Mucosa of stomach (tissue), 1 donor: ENCODE data around the gene SPACA7.

ENCODE experiments used
- H3K27me3 ChIP-seq: one replicate; pipeline ENCODE4 v1.7.0; 2013; ENCODE audit warnings: mild to moderate bottlenecking, low read length; ENCODE audit not compliant: control insufficient read depth, insufficient read depth
- H3K36me3 ChIP-seq: one replicate; pipeline ENCODE4 v1.7.0; 2013; ENCODE audit warnings: low read length; ENCODE audit not compliant: control insufficient read depth, insufficient read depth
- H3K4me1 ChIP-seq: one replicate; pipeline ENCODE4 v1.7.0; 2013; ENCODE audit warnings: mild to moderate bottlenecking, low read length; ENCODE audit not compliant: control insufficient read depth, insufficient read depth
- H3K4me3 ChIP-seq: one replicate; pipeline ENCODE4 v1.7.0; 2013; ENCODE audit warnings: low read length
- H3K9ac ChIP-seq: one replicate; pipeline ENCODE4 v1.7.0; 2013; ENCODE audit warnings: mild to moderate bottlenecking, low read length, moderate library complexity
- H3K9me3 ChIP-seq: one replicate; pipeline ENCODE4 v1.7.0; 2013; ENCODE audit warnings: mild to moderate bottlenecking, low read length, moderate library complexity; ENCODE audit not compliant: control insufficient read depth
- donor health status: Pancreatic carcinoma.

Gene SPACA7

DNA sequence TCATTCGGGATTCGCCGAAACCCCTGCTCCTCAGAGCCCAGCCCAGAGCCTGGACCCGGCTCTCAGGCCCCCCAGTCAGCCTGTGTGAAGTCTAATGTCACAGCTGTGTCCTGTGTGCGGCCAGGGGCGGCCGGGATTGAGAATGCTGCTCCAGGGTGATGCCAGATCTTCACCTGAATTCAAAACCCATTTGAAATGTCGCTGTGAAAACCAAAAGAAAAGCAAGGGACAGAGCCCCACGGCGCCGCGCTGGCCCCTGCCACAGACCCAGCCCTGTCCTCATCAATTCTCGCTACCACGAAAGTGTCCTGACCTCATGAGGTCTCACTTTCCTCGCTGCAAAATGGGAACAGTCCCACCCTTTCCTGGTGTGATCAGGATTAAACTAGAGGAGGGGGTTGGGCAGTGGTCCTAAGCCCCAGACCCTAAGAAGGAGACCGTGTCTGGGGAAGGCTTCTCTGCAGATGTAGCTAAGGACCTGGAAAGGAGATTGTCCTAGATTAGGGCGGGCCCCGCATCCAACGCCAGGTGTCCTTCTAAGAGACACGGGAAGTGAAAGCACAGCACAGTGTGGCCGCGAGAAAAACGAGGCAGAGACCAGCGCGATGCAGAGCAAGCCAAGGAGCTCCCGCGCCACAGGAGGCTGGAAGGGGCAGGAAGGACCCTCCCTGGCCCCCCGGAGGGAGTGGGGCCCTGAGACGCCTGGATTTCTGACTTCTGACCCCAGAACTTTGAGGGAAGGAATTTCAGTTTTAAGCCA lies 34.0 kb upstream of the SPACA7 start:
- Histone ChIP-seq H3K36me3 (no peaks in the 10 kb centered on the region), H3K9me3 (no peaks in the 10 kb centered on the region), H3K27me3 (peaks cover 13% of the 10 kb centered on the region), H3K9ac (no peak overlapping the region), H3K4me1 (no peaks in the 10 kb centered on the region), H3K4me3 (no peak overlapping the region)

DNA sequence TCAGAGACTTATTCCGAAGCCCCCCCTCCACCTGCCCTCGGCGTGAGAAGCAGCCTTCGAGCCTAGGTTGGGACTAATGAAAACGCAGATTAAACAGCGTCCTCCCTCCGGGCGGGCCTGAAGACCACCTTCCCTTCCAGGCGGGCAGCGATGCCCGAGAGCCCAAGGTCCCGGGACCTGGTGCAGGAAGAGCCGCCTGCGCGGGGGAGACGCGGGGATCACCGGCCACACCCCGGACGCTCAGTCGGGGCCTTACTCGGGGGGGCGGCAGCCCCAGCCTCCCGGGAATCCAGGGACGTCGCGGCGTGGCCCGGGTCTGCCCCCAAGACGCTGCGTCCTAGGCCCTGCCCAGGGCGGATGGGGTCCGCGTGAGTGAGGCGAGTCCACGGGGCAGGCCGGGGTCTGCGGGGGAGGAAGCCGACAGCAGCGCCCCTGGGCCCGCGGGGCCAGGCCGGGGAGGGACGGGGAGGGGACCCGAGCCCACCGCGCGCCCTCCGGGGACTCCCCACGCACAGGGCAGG lies 33.3 kb upstream of the SPACA7 start:
- no peaks in the 10 kb centered on the region for H3K4me1 ChIP-seq
- H3K4me3 ChIP-seq, result no peak overlapping the region
- H3K27me3 ChIP-seq, result peaks cover 13% of the 10 kb centered on the region

DNA sequence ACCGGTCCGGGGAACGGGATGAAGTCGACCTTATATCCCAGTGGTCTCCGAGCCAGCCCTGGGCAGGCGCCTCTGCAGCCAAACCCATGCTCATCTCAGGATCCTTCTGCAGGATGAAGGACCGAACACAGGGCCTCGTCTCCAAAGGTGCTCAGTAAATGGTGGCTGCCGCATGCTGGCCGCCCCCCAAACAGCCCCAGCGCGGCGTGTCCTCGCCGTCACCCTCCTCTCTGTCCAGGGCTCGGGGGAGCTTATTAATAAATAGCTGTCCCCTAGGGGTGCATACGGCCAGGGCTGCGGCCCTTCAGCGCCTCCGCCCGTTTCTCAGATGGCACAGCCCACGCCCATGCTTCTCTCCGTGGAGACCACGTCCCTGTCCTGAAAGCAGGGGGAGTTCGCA lies 32.6 kb upstream of the SPACA7 start:
- Histone ChIP-seq H3K9me3 (no peaks in the 10 kb centered on the region), H3K4me3 (no peak overlapping the region), H3K9ac (no peak overlapping the region), H3K4me1 (no peaks in the 10 kb centered on the region), H3K27me3 (peaks cover 20% of the 10 kb centered on the region), H3K36me3 (no peaks in the 10 kb centered on the region)

More for the DNA sequence above, 33.3 kb upstream of the SPACA7 start:
- Histone ChIP-seq H3K9ac (no peak overlapping the region), H3K9me3 (no peaks in the 10 kb centered on the region), H3K36me3 (no peaks in the 10 kb centered on the region)

DNA sequence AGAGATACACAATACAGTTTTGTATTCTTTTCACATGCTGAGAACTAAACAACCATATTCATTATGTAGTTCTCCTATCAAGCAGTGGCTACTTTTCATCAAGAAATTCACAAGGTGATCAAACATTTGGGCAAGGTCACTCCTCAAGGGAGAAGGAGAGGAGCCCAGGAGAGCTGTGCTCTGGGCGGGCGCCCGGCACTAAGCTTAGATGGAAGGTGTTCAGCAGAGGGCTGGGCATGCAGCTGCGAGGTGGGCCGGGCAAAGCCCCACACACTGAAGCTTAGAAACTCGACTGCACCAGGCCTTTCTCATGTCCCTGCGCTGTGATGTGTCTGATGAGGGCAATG lies 30.4 kb upstream of the SPACA7 start:
- H3K27me3 ChIP-seq, result peaks cover 24% of the 10 kb centered on the region
- no peaks in the 10 kb centered on the region for H3K4me1 ChIP-seq
- H3K36me3 ChIP-seq, result no peaks in the 10 kb centered on the region
- H3K9me3 ChIP-seq, result no peaks in the 10 kb centered on the region
- H3K4me3 ChIP-seq, result no peak overlapping the region
- H3K9ac ChIP-seq, result no peak overlapping the region

DNA sequence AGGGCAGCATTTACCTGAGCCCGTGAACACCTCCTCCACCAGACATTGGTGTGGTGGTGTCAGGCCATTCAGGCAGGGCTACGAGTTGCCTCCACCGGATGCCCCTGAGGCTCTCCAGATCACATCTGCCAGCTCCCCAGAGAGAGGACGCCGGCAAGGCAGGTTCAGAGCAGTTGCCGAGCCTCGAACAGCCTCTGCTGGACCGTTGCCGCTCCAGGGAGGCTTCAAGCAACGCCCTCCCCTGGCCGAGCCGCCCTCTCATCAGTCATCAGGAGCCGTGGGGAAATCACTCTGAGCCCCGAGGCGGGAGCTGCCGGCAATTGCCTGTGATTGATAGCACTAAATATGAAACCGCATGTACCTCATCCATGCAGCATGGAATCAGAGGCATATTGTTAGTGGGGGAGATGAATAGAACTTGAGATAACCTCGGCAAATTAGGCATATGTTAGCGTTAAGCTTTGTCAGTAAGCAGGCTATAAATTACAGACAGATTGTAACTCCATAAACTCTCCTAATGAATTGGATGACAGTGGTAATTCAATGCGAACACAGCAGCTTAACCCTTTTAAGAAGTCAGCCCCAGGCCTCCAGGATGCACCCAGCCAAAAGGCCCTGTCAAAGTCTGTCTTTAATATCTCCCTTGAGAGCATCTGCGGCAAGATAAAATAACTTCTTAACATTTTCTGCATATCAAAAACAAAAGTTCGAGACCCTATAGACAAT lies 29.8 kb upstream of the SPACA7 start:
- H3K36me3 ChIP-seq, result no peaks in the 10 kb centered on the region
- peaks cover 24% of the 10 kb centered on the region for H3K27me3 ChIP-seq
- no peaks in the 10 kb centered on the region for H3K9me3 ChIP-seq
- H3K9ac ChIP-seq, result no peak overlapping the region
- no peaks in the 10 kb centered on the region for H3K4me1 ChIP-seq
- no peak overlapping the region for H3K4me3 ChIP-seq

DNA sequence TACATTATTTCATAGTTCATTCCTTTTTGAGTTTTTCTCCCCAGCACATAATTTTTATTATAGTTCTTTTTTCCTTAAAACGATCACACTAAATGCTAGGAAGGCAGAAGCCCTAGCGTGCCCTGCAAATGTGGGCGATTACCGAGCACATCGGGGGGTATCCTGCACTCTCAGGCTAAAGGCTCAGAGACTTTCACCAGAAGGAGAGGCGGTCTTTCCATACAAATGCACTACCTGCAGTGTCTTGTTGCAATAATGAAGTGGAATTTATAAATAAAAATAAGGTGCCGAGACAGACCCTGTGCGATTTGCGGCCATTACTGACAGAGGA lies 29.3 kb upstream of the SPACA7 start:
- Histone ChIP-seq H3K4me1 (no peaks in the 10 kb centered on the region), H3K27me3 (peaks cover 24% of the 10 kb centered on the region), H3K9ac (no peak overlapping the region), H3K36me3 (no peaks in the 10 kb centered on the region), H3K9me3 (no peaks in the 10 kb centered on the region), H3K4me3 (no peak overlapping the region)

DNA sequence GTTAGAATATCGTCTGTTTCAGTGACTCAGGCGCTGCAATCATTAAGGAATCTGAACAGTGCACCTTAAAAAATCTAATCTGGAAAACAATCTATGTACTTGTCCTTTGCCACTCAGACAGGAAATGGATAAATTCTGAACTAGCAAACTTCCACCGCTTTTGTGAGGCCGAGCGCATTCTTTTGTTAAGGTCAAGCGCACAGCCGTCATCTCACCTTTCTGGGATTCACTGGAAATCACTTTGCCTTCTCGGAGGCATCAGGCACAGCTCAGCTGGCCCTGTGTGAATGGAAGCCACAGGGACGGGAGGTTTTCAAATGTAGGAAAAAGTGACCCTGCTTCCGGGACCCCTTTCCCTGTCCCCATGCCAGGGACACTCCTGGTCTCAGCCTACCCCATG lies 28.2 kb upstream of the SPACA7 start:
- Histone ChIP-seq H3K27me3 (peaks cover 24% of the 10 kb centered on the region), H3K4me1 (no peaks in the 10 kb centered on the region), H3K9ac (no peak overlapping the region), H3K36me3 (no peaks in the 10 kb centered on the region), H3K4me3 (no peak overlapping the region), H3K9me3 (no peaks in the 10 kb centered on the region)

DNA sequence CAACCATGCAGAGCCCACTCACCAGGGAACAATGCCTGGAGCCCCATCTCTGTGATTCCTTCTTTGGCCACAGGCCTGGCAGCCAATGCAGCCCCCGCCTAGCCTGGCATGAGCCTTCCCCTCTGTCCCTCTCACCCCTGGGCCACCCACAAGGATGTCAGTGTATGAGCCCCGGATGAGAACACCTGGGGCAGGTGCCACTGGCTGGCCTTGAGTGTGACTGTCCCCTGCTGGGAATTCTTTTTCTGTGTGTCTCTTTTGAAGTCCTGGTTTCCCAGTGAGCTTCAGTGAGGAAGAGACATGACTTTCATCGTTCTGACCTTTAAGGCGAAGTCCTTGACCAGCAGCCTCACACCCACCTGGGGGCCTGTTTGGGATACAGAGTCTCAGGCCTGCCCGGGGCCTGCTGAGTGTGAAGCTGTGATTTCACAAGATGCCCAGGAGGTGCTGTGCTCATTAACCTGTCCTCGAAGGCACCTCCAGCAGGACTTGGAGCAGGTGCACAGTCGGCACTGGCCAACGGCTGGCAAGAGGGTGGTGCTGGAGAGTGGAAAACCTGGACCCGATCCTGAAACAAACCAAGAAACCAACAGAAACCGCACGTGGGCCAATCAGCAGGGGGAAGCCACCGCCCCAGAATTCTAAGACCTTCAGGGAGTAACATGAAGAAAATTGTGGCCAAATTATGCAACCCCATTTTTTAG lies 27.4 kb upstream of the SPACA7 start:
- Histone ChIP-seq H3K4me3 (no peak overlapping the region), H3K9ac (no peak overlapping the region), H3K36me3 (no peaks in the 10 kb centered on the region), H3K4me1 (no peaks in the 10 kb centered on the region), H3K27me3 (peaks cover 24% of the 10 kb centered on the region), H3K9me3 (no peaks in the 10 kb centered on the region)

DNA sequence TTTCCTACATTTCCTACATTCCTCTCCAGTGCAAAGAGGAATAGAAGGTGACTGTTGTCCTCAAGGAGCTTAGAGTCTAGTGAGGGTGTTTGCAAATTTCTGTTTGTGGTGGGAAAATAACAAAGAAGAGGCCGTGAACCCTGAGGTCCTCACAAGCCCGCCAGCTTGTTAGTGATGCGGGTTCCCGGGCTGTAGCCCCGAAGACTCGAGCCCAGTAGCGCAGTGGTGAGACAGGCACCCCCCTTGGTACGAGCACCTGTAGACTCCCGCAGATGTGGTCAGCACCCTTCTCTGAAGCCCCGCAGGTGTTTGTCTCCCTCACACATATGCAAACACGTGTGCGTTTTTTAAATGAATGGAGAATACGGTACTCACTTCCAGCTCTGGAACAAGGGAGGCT lies 26.5 kb upstream of the SPACA7 start:
- peaks cover 24% of the 10 kb centered on the region for H3K27me3 ChIP-seq
- no peak overlapping the region for H3K9ac ChIP-seq
- H3K36me3 ChIP-seq, result no peaks in the 10 kb centered on the region
- no peaks in the 10 kb centered on the region for H3K9me3 ChIP-seq
- H3K4me3 ChIP-seq, result no peak overlapping the region
- no peaks in the 10 kb centered on the region for H3K4me1 ChIP-seq

DNA sequence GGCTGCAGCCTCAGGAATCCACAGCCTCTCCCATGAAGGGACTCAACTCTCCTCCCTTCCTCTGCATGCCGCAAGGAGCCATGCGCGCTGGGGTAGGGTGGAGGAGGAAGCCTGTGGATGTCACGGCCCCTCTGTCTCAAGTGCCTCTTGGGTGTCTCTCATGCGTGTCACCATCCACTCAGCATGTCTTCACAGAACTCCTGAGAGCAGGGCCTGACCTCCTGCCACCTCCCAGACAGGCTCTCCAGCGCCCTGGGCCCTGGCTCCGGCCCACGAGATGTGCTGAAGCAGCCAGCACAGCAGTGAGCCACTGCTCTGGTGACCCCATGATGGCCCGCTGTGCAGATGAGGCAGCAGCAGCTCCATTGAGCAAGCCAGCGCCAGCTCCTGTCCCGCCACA lies 25.9 kb upstream of the SPACA7 start:
- Histone ChIP-seq H3K27me3 (peaks cover 21% of the 10 kb centered on the region), H3K9ac (no peak overlapping the region), H3K4me1 (no peaks in the 10 kb centered on the region), H3K4me3 (no peak overlapping the region), H3K9me3 (no peaks in the 10 kb centered on the region), H3K36me3 (no peaks in the 10 kb centered on the region)

DNA sequence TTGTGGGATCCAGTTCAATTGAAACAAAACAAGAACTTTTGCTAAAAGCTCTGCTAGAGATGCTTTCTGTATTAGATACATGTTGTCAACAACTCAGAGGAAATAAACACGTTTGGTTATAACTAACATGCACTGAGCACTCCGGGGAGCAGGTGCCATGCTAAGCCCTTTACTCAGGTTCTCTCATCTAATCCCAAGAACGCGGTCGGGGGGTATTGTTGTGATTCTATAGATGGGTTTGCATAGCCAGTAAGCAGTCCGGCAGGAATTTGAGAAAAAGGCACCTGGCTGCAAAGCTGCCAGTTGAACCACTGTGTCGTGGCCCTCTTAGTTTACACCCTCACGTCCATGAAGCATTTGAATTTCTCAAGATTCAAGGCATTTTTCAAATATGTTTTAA lies 24.3 kb upstream of the SPACA7 start:
- Histone ChIP-seq H3K9ac (no peak overlapping the region), H3K9me3 (no peaks in the 10 kb centered on the region), H3K4me1 (no peaks in the 10 kb centered on the region), H3K4me3 (no peak overlapping the region), H3K36me3 (no peaks in the 10 kb centered on the region), H3K27me3 (peaks cover 11% of the 10 kb centered on the region)

DNA sequence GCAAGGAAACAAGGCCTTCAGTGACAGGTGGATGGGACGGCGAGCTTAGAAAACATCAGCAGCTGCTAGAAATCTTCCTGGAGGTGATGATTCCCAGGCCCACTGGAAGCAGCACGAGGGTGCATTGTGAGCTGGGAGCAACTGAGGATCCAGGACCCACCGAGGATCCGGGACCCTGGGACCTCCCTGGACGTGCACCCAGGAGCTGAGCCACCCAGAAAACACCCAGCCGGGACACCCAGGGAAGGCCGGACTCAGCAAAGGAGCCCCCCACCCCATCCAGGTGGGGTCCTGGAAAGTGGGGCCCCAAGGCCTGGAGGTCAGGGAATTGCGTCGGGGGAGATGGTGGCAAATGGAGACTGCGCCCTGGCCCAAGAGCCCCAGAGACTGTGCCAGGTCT lies 22.3 kb upstream of the SPACA7 start:
- Histone ChIP-seq H3K4me1 (no peaks in the 10 kb centered on the region), H3K9ac (no peak overlapping the region), H3K27me3 (peaks cover 2% of the 10 kb centered on the region), H3K4me3 (no peak overlapping the region), H3K36me3 (no peaks in the 10 kb centered on the region), H3K9me3 (no peaks in the 10 kb centered on the region)
